CD4-positive, alpha-beta T cell treated with Interleukin-15 for 4 hours (primary cell): ENCODE results near the gene TMEM266.

Experiments used
- DNase-seq: peaks from one replicate; pipeline ENCODE4 v3.0.0-alpha.2; 2020; ENCODE audit warnings: low spot score

The TMEM266 gene

GRCh38 chr15:76127880-76128279 is 68.1 kb downstream of the TMEM266 start:
- DNase-seq, result no peak

GRCh38 chr15:76134537-76134936 is 74.8 kb downstream of the TMEM266 start:
- no peak for DNase-seq

- DNase-seq, result no peak
These were observed 75.7 kb downstream of the TMEM266 start for GRCh38 chr15:76135516-76135915.

- DNase-seq, result no peak
These were observed 78.7 kb downstream of the TMEM266 start for GRCh38 chr15:76138436-76138835.

- peak; percentile 60 for DNase-seq
These were observed 79.7 kb downstream of the TMEM266 start for GRCh38 chr15:76139368-76140073.

- DNase-seq, result no peak
These were observed 80.3 kb downstream of the TMEM266 start for GRCh38 chr15:76140074-76140464.

- no peak for DNase-seq
These were observed 87.0 kb downstream of the TMEM266 start for GRCh38 chr15:76146812-76147211.

- DNase-seq, result peak; percentile 48
These were observed 88.3 kb downstream of the TMEM266 start for GRCh38 chr15:76147906-76148570.

GRCh38 chr15:76149291-76149915 is 89.6 kb downstream of the TMEM266 start:
- no peak for DNase-seq

GRCh38 chr15:76150513-76150912 is 90.7 kb downstream of the TMEM266 start:
- DNase-seq, result no peak

GRCh38 chr15:76150971-76151598 is 91.3 kb downstream of the TMEM266 start:
- DNase-seq, result peak; percentile 71

- no peak for DNase-seq
These were observed 91.8 kb downstream of the TMEM266 start for GRCh38 chr15:76151599-76151974.

GRCh38 chr15:76152197-76152596 is 92.4 kb downstream of the TMEM266 start:
- no peak for DNase-seq

- no peak for DNase-seq
These were observed 93.7 kb downstream of the TMEM266 start for GRCh38 chr15:76153241-76154197.

GRCh38 chr15:76155731-76156130 is 95.9 kb downstream of the TMEM266 start:
- DNase-seq, result no peak

- DNase-seq, result no peak
These were observed 98.4 kb downstream of the TMEM266 start for GRCh38 chr15:76158226-76158625.

GRCh38 chr15:76158815-76159214 is 99.0 kb downstream of the TMEM266 start:
- DNase-seq, result no peak

- no peak for DNase-seq
These were observed 99.5 kb downstream of the TMEM266 start for GRCh38 chr15:76159282-76159681.

- DNase-seq, result no peak
These were observed 100.8 kb downstream of the TMEM266 start for GRCh38 chr15:76160426-76161152.

GRCh38 chr15:76161153-76162035 is 101.6 kb downstream of the TMEM266 start:
- DNase-seq, result no peak
